ENCODE results near the gene SULT4A1.
"Not testable (repeated sequence)": the region's sequence is repeated elsewhere in the genome, so short reads cannot be mapped to it uniquely, and the experiment has no call there.

The SULT4A1 gene

GRCh38 chr22:43862074-43862881 lies at the start of gene SULT4A1:
TSS of gene SULT4A1 (minus strand) at chr22:43862513. CDS start at chr22:43862382, 131 bp downstream.
- ChIA-PET CTCF (interaction anchor here (0.6 kb wide), 1 partner anchor 21 kb away, joined by 3 read pairs; no protein-coding TSS in a partner anchor), POLR2A (ENCODE audit: low non-redundant PET) (no interaction called here)
- H3K27ac ChIP-seq, result peak within 1 kb of the TSS; percentile 29
- DNase-seq (ENCODE audit: low spot score), result peak; percentile 57
- TF ChIP-seq CTCF (conservative IDR thresholded peaks at IDR 0.05; ENCODE audit: low read depth), result no peak

DNA sequence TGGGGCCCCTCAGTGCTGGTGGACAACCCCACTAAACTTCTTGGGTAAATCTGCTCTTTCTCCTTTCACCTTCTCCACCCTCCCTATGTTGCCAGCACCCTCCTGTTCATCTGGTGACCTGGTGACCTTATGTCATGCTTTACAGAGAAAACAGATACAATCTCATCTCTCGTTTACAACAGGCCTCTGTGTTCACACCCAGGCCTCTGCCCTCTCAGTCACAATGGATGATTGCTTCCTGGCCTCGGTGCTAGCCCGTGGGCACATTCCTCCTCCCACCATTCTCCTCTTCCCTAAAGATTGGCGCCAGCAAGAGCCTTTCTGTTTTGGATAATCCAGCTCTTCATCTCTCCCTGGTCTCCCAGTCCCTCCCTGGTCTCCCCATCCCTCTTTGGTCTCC lies 49.0 kb upstream of the SULT4A1 start:
- H3K27ac ChIP-seq, result no peak overlapping the region
- ChIA-PET POLR2A (ENCODE audit: low non-redundant PET) (no interaction called here), CTCF (no interaction called here)
- TF ChIP-seq CTCF (conservative IDR thresholded peaks at IDR 0.05; ENCODE audit: low read depth), result no peak
- no peak for DNase-seq (ENCODE audit: low spot score)

- H3K27ac ChIP-seq, result no peak overlapping the region
- ChIA-PET POLR2A (ENCODE audit: low non-redundant PET) (no interaction called here), CTCF (no interaction called here)
- no peak for TF ChIP-seq CTCF (conservative IDR thresholded peaks at IDR 0.05; ENCODE audit: low read depth)
- no peak for DNase-seq (ENCODE audit: low spot score)
Observed at GRCh38 chr22:43910178-43910695, 47.9 kb upstream of the SULT4A1 start.

- H3K27ac ChIP-seq, result no peak overlapping the region
- CTCF ChIA-PET, result no interaction called here
- POLR2A ChIA-PET (ENCODE audit: low non-redundant PET), result no interaction called here
- no peak for DNase-seq (ENCODE audit: low spot score)
- no peak for TF ChIP-seq CTCF (conservative IDR thresholded peaks at IDR 0.05; ENCODE audit: low read depth)
Observed at GRCh38 chr22:43909708-43910107, 47.4 kb upstream of the SULT4A1 start.

- H3K27ac ChIP-seq, result no peak overlapping the region
- TF ChIP-seq CTCF (conservative IDR thresholded peaks at IDR 0.05; ENCODE audit: low read depth), result no peak
- POLR2A ChIA-PET (ENCODE audit: low non-redundant PET), result no interaction called here
- CTCF ChIA-PET, result interaction anchor here (0.8 kb wide), 1 partner anchor 23 kb away, joined by 3 read pairs; no protein-coding TSS in a partner anchor
- no peak for DNase-seq (ENCODE audit: low spot score)
Observed at GRCh38 chr22:43905681-43906080, 43.4 kb upstream of the SULT4A1 start.

DNA sequence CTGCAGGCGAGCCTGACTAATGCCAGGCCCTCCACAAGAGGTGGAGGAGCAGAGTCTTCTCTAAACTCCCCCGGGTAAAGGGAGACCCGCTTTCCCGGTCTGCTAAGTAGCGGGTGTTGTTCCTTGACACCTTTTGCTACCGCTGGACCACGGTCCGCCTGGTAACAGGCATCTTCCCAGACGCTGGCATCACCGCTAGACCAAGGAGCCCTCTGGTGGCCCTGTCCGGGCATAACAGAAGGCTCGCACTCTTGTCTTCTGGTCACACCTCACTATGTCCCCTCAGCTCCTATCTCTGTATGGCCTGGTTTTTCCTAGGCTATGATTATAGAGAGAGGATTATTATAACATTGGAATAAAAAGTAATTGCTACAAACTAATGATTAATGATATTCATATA lies 42.1 kb upstream of the SULT4A1 start:
- TF ChIP-seq CTCF (conservative IDR thresholded peaks at IDR 0.05; ENCODE audit: low read depth), result peak; percentile 55
- CTCF ChIA-PET, result not testable (repeated sequence)

GRCh38 chr22:43903033-43903432 lies 40.7 kb upstream of the SULT4A1 start:
- POLR2A ChIA-PET (ENCODE audit: low non-redundant PET); DNase-seq (ENCODE audit: low spot score); CTCF ChIA-PET: not testable (repeated sequence)
- peak overlapping the region; percentile 60 for H3K27ac ChIP-seq

More for the DNA sequence above, 42.1 kb upstream of the SULT4A1 start:
- H3K27ac ChIP-seq; DNase-seq (ENCODE audit: low spot score); POLR2A ChIA-PET (ENCODE audit: low non-redundant PET): not testable (repeated sequence)
